Hematopoietic multipotent progenitor cell treated with erythropoietin and hydrocortisone succinate and interleukin-3 and kit ligand, for 6 days (in vitro differentiated cells): ENCODE results near the gene ATP1A4.

Experiments
- DNase-seq: peaks from one replicate; pipeline ENCODE4 v3.0.0-alpha.2; 2015

Gene ATP1A4

GRCh38 chr1:160178731-160179130, 27.3 kb downstream of the ATP1A4 start:
- DNase-seq: no peak

- DNase-seq: peak; percentile 41
Observed at GRCh38 chr1:160179336-160179735, 27.9 kb downstream of the ATP1A4 start.

- DNase-seq: no peak
Observed at GRCh38 chr1:160186246-160186645, 34.8 kb downstream of the ATP1A4 start.

GRCh38 chr1:160186729-160187128, 35.3 kb downstream of the ATP1A4 start:
- no peak for DNase-seq

- DNase-seq: no peak
Observed at GRCh38 chr1:160187407-160187806, 36.0 kb downstream of the ATP1A4 start.

GRCh38 chr1:160188341-160188740, 36.9 kb downstream of the ATP1A4 start:
- no peak for DNase-seq

GRCh38 chr1:160189649-160190625, 38.5 kb downstream of the ATP1A4 start, which contains the start of gene CASQ1:
CASQ1 (plus strand) TSS chr1:160190575; CDS start chr1:160190752, 177 bp downstream.
- DNase-seq: no peak

GRCh38 chr1:160191756-160192155, 40.4 kb downstream of the ATP1A4 start:
- DNase-seq: no peak

- DNase-seq: no peak
Observed at GRCh38 chr1:160192234-160192633, 40.8 kb downstream of the ATP1A4 start.

GRCh38 chr1:160193091-160193819, 41.9 kb downstream of the ATP1A4 start:
- peak; percentile 92 for DNase-seq

- DNase-seq: no peak
Observed at GRCh38 chr1:160193832-160194736, 42.7 kb downstream of the ATP1A4 start.

- no peak for DNase-seq
Observed at GRCh38 chr1:160194737-160195059, 43.3 kb downstream of the ATP1A4 start.

GRCh38 chr1:160196143-160196542, 44.7 kb downstream of the ATP1A4 start:
- no peak for DNase-seq

GRCh38 chr1:160197231-160197630, 45.8 kb downstream of the ATP1A4 start:
- DNase-seq: no peak

- DNase-seq: no peak
Observed at GRCh38 chr1:160200786-160201185, 49.4 kb downstream of the ATP1A4 start.

GRCh38 chr1:160204526-160205241, 53.3 kb downstream of the ATP1A4 start:
- DNase-seq: no peak

GRCh38 chr1:160205242-160206035, 54.0 kb downstream of the ATP1A4 start, which contains the start of gene PEA15:
PEA15 (plus strand) TSS chr1:160205384; CDS start chr1:160211545, 6,161 bp downstream.
- peak; percentile 71 for DNase-seq

GRCh38 chr1:160206036-160206389, 54.6 kb downstream of the ATP1A4 start:
- peak; percentile 51 for DNase-seq

- no peak for DNase-seq
Observed at GRCh38 chr1:160206421-160207117, 55.2 kb downstream of the ATP1A4 start.

- DNase-seq: no peak
Observed at GRCh38 chr1:160207118-160207650, 55.8 kb downstream of the ATP1A4 start.
